Vagina (tissue), 2 donors: ENCODE measurements around the gene TMEM61. TPM values are rescaled to one million over a fixed set of nuclear protein-coding genes. Genes with fewer than 3 reads are reported as not detected.

Source experiments
- DNase-seq, 2 donors: peaks; one replicate each; pipeline ENCODE4 v3.0.0-alpha.2; 2017; ENCODE audit errors: extremely low spot score in 2 of 2
- H3K27ac ChIP-seq: fragments of 200-600 bp; sonication (generic); one replicate; pipeline ENCODE4 v1.5.1; 2019
- H3K27me3 ChIP-seq: fragments of 200-600 bp; sonication (generic); one replicate; pipeline ENCODE4 v1.5.1; 2019
- H3K36me3 ChIP-seq, 2 donors: fragments of 200-600 bp; sonication (generic); one replicate each; pipeline ENCODE4 v1.5.1; 2017 to 2019
- H3K4me1 ChIP-seq: fragments of 200-600 bp; sonication (generic); one replicate; pipeline ENCODE4 v1.5.1; 2019
- H3K4me3 ChIP-seq, 2 donors: fragments of 200-600 bp; sonication (generic); 1 replicate in 1 of 2; 2 replicates in 1 of 2; pipeline ENCODE4 v1.5.1; 2016 to 2019
- H3K9me3 ChIP-seq: fragments of 200-600 bp; sonication (generic); one replicate; pipeline ENCODE4 v1.5.1; 2019
- POLR2A ChIP-seq, 2 donors: fragments of 450-650 bp; IDR thresholded peaks; one replicate each; pipeline ENCODE4 v1.6.1; 2017; ENCODE audit warnings: antibody characterized with exemption in 2 of 2, mild to moderate bottlenecking in 2 of 2, moderate library complexity in 2 of 2
- POLR2AphosphoS5 ChIP-seq, 2 donors: sonication (generic); formaldehyde crosslinking; IDR thresholded peaks; one replicate each; pipeline ENCODE4 v1.9.0; 2017; ENCODE audit warnings: antibody characterized with exemption in 2 of 2, mild to moderate bottlenecking in 2 of 2, low read depth in 1 of 2; ENCODE audit not compliant: insufficient read depth in 1 of 2
- intact Hi-C: fragments of 100-400 bp; cut with DNase I; formaldehyde crosslinking; loops from one replicate; pipeline ENCODE4 v1.15.1; 2023
- total RNA-seq: library from RNA; depleted of rRNA; stranded (reverse); fragments of >200 nt; gene quantifications from one replicate; pipeline ENCODE4 v1.2.3, GENCODE V29; 2016
- TF ChIP-seq, protein P1 (sequence below), 3 experiments: fragments of 450-650 bp in 2 of 3; fragments of 200-600 bp in 1 of 3; sonication (generic) in 1 of 3; IDR thresholded peaks; one replicate each; pipeline ENCODE4 v1.5.1; 2017 to 2019; ENCODE audit warnings: antibody characterized with exemption in 3 of 3, mild to moderate bottlenecking in 2 of 3, moderate library complexity in 2 of 3

Gene TMEM61
- total RNA-seq, 1 donor from 2014 or later: 3.4 TPM

DNA sequence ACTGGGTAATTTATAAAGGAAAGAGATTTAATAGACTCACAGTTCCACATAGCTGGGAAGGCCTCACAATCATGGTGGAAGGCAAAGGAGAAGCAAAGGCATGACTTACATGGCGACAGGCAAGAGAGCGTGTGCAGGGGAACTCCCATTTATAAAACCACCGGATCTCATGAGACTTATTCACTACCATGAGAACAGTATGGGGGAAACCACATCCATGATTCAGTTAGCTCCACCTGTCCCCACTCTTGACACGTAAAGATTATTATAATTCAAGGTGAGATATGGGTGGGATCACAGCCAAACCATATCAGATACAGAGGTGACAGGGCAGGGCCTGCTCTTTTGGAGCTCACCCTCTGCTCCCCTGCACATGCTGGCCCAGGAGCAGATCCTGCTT lies 31.4 kb upstream of the TMEM61 start:
- TF ChIP-seq, protein P1, sequence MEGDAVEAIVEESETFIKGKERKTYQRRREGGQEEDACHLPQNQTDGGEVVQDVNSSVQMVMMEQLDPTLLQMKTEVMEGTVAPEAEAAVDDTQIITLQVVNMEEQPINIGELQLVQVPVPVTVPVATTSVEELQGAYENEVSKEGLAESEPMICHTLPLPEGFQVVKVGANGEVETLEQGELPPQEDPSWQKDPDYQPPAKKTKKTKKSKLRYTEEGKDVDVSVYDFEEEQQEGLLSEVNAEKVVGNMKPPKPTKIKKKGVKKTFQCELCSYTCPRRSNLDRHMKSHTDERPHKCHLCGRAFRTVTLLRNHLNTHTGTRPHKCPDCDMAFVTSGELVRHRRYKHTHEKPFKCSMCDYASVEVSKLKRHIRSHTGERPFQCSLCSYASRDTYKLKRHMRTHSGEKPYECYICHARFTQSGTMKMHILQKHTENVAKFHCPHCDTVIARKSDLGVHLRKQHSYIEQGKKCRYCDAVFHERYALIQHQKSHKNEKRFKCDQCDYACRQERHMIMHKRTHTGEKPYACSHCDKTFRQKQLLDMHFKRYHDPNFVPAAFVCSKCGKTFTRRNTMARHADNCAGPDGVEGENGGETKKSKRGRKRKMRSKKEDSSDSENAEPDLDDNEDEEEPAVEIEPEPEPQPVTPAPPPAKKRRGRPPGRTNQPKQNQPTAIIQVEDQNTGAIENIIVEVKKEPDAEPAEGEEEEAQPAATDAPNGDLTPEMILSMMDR (IDR thresholded peaks at IDR 0.05): no peak
- no peak for TF ChIP-seq POLR2AphosphoS5 (IDR thresholded peaks at IDR 0.05; ENCODE audit: insufficient read depth in 1 of 2, low read depth in 1 of 2)
- no peak for TF ChIP-seq POLR2A (IDR thresholded peaks at IDR 0.05)
- H3K4me3 ChIP-seq: no peak overlapping the region
- no peaks in the 10 kb centered on the region for H3K27me3 ChIP-seq
- no peak for DNase-seq
- no peaks in the 10 kb centered on the region for H3K36me3 ChIP-seq
- no peaks in the 10 kb centered on the region for H3K9me3 ChIP-seq
- intact Hi-C loops: no loop called here
- H3K4me1 ChIP-seq: peaks cover 11% of the 10 kb centered on the region
- no peak overlapping the region for H3K27ac ChIP-seq

DNA sequence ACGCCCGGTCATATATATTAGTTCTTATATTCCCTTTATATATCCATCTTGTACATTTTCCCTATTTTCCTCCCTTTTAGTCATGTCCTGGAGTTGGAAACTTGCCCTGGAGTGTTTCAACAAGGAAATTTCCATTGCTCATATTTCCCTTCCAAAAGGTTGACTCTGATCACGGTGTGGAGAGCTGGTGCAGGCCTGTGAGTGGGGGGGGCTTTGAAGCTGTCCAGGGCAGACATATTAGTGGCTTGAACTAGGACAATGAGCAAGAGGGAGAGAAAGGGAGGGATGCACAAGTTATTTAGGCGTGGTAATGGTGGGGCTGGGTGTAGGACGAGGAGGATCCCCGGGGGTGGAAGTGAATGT lies 30.4 kb upstream of the TMEM61 start:
- intact Hi-C loops: loop anchor here (5.0 kb wide), 1 partner anchor 47 kb away; the partner anchor contains the start of gene BSND
- peaks cover 11% of the 10 kb centered on the region for H3K4me1 ChIP-seq
- no peaks in the 10 kb centered on the region for H3K36me3 ChIP-seq
- H3K27ac ChIP-seq: peak overlapping the region; percentile 56
- TF ChIP-seq, protein P1 (IDR thresholded peaks at IDR 0.05): no peak
- TF ChIP-seq POLR2AphosphoS5 (IDR thresholded peaks at IDR 0.05; ENCODE audit: insufficient read depth in 1 of 2, low read depth in 1 of 2) (no peak), POLR2A (IDR thresholded peaks at IDR 0.05) (no peak)
- H3K4me3 ChIP-seq: no peak overlapping the region
- H3K9me3 ChIP-seq: no peaks in the 10 kb centered on the region
- no peak for DNase-seq
- H3K27me3 ChIP-seq: no peaks in the 10 kb centered on the region

DNA sequence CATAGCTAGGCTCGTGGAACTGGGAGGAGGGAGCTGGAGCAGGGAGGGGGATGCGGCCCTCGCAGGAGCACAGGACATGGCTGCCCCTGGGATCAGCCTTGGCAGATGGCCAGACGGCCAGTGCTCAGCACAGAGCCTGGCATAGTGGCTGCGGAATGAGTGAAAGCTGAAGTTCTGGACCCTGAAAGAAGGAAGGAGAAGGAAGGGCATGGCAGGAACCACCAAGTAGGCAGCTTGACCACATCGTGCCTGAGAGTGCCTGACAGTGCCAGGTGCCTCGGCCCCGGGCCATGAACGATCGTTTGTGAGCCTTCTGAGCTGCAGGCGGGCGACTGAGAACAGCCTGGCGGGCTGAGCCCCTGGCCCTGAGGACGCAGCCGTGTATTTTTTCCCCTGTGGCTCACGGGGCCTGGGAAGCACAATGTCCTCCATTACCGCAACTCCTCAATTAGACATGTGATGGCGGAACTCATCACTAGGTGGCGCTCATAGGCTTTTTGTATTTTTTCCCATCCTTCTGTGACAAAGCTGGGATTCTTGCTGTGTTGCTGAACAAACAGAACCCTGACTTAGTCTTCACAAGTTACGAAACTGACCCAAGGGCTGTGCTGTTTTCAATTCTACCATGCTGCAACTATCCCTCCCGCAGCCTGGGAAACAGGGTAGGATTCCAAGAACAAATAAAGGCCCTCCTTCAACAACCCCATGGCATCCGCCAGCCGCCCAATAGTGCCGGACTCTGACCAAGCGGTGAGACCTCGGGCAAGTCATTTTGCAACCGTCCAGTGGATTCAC lies 29.9 kb upstream of the TMEM61 start:
- DNase-seq: no peak
- H3K36me3 ChIP-seq: no peaks in the 10 kb centered on the region
- H3K27me3 ChIP-seq: no peaks in the 10 kb centered on the region
- H3K27ac ChIP-seq: peak overlapping the region; percentile 56
- H3K4me3 ChIP-seq: peak overlapping the region in 1 of 2 donors; percentile 15
- H3K4me1 ChIP-seq: peaks cover 11% of the 10 kb centered on the region
- no peaks in the 10 kb centered on the region for H3K9me3 ChIP-seq
- TF ChIP-seq, protein P1 (IDR thresholded peaks at IDR 0.05): peak; percentile 63 to 75 (median 63)
- TF ChIP-seq POLR2AphosphoS5 (IDR thresholded peaks at IDR 0.05; ENCODE audit: insufficient read depth in 1 of 2, low read depth in 1 of 2) (peak in 1 of 2 donors; percentile 58), POLR2A (IDR thresholded peaks at IDR 0.05) (no peak)
- intact Hi-C loops: loop anchor here (5.0 kb wide), 1 partner anchor 47 kb away; the partner anchor contains the start of gene BSND

DNA sequence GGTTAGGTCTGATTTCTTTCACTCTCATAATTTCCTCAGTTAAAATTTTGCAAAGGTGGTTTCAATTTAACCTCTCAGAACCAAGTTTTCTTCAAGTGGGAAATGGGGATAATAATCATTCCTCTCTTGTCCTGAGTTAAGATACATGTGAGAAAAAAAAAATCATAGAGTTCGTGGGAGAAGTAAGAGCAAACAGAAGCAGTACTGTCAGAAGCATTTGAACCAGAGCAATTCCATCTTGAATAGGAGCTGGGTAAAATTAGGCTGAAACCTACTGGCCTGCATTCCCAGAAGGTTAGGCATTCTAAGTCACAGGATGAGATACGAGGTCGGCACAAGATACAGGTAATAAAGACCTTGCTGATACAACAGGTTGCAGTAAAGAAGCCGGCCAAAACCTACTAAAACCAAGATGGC lies 28.6 kb upstream of the TMEM61 start:
- Histone ChIP-seq H3K4me3 (no peak overlapping the region), H3K9me3 (no peaks in the 10 kb centered on the region), H3K4me1 (peaks cover 11% of the 10 kb centered on the region), H3K27ac (no peak overlapping the region), H3K27me3 (no peaks in the 10 kb centered on the region), H3K36me3 (no peaks in the 10 kb centered on the region)
- intact Hi-C loops: loop anchor here (5.0 kb wide), 1 partner anchor 45 kb away; the partner anchor contains the start of gene BSND
- no peak for DNase-seq
- TF ChIP-seq, protein P1 (IDR thresholded peaks at IDR 0.05): no peak
- TF ChIP-seq POLR2AphosphoS5 (IDR thresholded peaks at IDR 0.05; ENCODE audit: insufficient read depth in 1 of 2, low read depth in 1 of 2) (no peak), POLR2A (IDR thresholded peaks at IDR 0.05) (no peak)
